C4-2B (cell line): ENCODE data around the gene RNLS.

Experiments
- H3K27ac ChIP-seq: fragments of 450-650 bp; 2 replicates; pipeline ENCODE4 v1.5.1; 2017
- ZFX ChIP-seq: fragments of 450-650 bp; IDR thresholded peaks from 2 replicates; pipeline ENCODE4 v1.6.1; 2017
- TF ChIP-seq, protein P1 (sequence below): fragments of 450-650 bp; conservative IDR thresholded peaks from 2 replicates; pipeline ENCODE4 v1.5.1; 2017; ENCODE audit warnings: mild to moderate bottlenecking

The RNLS gene

DNA sequence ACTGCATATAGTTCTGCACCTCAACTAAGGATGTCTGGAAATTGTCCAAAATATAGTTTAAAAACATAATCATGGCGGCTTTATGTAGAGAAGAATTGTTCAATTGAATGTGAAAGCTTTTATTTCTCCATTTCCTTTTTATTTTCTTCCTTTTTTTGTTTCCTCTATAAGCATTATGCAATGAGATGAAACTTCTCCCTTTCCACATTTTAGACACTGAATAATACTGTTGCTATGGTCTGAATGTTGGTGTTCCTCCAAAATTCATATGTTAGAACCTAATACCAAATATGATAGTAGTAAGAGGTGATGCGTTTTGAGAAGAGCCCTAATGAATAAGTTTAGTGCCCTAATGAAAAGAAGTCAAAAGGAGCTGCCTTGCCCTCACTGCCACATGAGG, 175.0 kb downstream of the RNLS start:
- TF ChIP-seq ZFX = no peak
- TF ChIP-seq, protein P1, sequence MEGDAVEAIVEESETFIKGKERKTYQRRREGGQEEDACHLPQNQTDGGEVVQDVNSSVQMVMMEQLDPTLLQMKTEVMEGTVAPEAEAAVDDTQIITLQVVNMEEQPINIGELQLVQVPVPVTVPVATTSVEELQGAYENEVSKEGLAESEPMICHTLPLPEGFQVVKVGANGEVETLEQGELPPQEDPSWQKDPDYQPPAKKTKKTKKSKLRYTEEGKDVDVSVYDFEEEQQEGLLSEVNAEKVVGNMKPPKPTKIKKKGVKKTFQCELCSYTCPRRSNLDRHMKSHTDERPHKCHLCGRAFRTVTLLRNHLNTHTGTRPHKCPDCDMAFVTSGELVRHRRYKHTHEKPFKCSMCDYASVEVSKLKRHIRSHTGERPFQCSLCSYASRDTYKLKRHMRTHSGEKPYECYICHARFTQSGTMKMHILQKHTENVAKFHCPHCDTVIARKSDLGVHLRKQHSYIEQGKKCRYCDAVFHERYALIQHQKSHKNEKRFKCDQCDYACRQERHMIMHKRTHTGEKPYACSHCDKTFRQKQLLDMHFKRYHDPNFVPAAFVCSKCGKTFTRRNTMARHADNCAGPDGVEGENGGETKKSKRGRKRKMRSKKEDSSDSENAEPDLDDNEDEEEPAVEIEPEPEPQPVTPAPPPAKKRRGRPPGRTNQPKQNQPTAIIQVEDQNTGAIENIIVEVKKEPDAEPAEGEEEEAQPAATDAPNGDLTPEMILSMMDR = no peak

DNA sequence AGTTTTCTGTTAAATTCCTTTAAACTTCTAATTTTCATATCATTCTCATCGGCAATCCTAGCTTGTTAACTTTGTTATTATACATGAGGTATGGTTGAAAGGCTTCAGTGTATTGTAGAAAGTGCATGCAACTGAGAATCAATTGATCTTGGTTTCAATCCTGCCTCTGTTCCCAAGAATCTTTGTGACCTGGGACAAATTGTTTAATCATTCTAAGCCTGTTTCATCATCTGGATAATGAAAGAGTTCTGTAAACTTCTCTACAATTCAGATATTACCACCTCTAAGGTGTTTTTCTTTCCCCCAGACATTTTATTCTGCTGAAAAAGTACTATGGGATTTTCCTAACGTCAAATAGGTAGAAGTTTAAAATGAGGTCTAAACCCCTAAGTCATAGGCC, 179.0 kb downstream of the RNLS start:
- TF ChIP-seq ZFX = no peak
- TF ChIP-seq, protein P1 = no peak

More for the DNA sequence above, 175.0 kb downstream of the RNLS start:
- H3K27ac ChIP-seq = no peak overlapping the region

DNA sequence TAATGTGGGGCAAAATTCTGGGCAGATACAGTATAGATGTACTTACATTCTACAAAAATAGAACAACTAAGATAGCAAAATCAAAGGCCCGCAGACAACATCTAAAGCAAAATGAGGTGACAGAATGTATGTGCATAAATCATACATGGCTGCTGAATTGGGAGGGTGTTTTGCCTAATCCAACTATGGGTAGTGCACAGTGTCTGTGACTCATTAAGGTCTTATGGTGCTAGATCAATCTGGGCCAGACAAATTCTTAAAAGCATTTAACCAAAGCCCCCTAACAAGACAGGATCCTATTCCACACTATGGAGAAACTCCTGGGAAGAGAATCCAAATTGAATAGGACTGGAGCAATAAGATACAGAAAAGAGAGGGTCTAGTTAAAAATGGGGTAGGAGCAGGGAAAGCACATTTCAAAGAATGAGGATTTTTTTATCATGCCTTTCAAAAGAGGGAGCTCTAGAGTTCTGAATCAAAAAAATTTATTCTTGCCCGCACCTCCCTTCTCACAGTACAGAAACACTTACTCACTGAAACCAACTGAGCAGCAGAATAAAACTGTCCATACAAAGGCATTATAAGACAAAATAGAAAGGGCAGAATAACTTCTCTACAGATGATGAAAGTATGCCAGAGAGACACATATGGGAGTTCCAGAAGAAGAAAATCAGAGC, 181.3 kb downstream of the RNLS start:
- TF ChIP-seq, protein P1 = peak; percentile 38
- no peak for TF ChIP-seq ZFX
- no peak overlapping the region for H3K27ac ChIP-seq

More for the DNA sequence above, 179.0 kb downstream of the RNLS start:
- H3K27ac ChIP-seq = no peak overlapping the region

DNA sequence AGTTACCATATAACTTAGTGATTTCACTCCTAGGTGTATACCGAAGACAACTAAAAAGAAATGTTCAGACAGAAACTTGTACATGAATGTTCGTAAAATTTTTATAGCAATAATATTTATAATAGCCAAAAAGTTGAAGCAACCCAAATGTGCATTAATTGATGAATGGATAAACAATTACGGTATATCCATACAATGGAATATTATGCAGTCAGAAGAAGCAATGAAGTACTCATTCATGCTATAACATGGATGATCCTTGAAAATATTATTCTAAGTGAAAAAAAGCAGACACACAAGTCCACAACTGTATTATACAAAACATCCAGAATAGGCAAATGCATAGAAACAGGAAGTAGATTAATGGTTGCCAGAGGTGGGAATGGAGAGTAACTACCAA, 183.9 kb downstream of the RNLS start:
- no peak overlapping the region for H3K27ac ChIP-seq
- TF ChIP-seq, protein P1 = no peak
- TF ChIP-seq ZFX = no peak

DNA sequence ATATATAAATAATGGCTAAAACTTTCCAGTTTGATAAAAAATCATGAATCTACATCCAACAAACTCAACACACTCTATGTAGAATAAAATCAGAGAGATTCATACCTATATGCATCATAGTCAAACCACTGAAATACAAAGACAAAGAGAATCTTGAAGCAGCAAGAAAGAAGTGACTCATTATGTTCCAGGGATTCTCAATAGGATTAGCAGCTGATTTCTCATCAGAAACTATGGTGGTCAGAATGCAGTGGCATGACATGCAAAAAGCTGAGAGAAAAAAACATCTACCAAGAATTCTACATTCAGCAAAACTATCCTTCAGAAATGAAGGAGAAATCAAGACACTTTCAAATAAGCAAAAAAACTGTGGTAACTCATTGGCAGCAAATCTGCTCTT, 187.4 kb downstream of the RNLS start:
- H3K27ac ChIP-seq = no peak overlapping the region
- no peak for TF ChIP-seq ZFX
- TF ChIP-seq, protein P1 = no peak

DNA sequence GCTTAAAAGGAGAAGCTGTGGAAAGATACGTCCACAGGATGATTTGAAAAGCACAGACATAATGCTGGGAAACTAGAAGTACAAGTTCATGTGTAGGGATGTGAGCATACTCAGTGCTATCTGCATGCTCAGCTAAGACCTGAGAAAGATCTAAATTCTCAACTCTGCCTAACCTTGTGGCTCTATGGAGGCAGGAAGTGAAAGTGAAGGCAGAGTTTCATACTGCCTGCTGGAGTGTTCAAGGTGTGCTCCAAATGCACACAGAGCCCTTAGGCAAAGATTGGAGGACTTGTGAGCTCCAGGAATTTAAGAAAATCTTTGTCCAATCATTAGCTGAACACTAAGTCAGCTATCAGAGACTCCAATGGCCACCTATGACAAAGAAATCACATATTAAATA, 190.9 kb downstream of the RNLS start:
- H3K27ac ChIP-seq = no peak overlapping the region
- TF ChIP-seq, protein P1 = no peak
- no peak for TF ChIP-seq ZFX

DNA sequence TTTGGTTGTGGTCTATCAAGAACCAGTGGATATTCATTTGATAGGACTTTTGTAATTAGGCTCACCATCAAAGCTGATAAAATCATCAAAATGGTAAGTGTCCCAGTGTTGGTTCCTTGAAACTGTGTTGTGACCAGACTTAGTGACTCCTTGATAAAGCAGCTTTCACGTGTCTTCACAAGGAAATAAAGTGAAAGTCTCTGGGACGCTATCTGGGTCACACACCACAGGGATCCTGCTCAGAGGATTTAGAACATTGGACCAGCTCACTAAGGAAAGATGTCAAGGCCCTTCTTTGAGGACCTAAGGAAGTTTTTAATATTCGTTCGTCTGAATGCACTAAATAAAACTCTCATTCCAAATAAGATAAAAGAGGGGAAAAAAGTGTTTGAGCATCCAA, 193.1 kb downstream of the RNLS start:
- TF ChIP-seq, protein P1 = no peak; the same call in 1 of the 2 replicates
- no peak for TF ChIP-seq ZFX
- H3K27ac ChIP-seq = no peak overlapping the region
